Fibroblast of mammary gland (primary cell): ENCODE measurements around the gene DHRS9.

ENCODE experiments used
- DNase-seq: peaks from one replicate; pipeline ENCODE4 v3.0.0-alpha.2; 2010; ENCODE audit warnings: low read depth
- H3K4me3 ChIP-seq: 2 replicates; pipeline ENCODE4 v1.5.1; 2011; ENCODE audit warnings: low read depth, mild to moderate bottlenecking, low read length, moderate library complexity; ENCODE audit not compliant: control insufficient read depth
- TF ChIP-seq, protein P1 (sequence below): conservative IDR thresholded peaks from 2 replicates; pipeline ENCODE4 v1.5.1; 2011; ENCODE audit warnings: low read depth, low read length, inconsistent platforms; ENCODE audit not compliant: control insufficient read depth, insufficient read depth

The DHRS9 gene

DNA sequence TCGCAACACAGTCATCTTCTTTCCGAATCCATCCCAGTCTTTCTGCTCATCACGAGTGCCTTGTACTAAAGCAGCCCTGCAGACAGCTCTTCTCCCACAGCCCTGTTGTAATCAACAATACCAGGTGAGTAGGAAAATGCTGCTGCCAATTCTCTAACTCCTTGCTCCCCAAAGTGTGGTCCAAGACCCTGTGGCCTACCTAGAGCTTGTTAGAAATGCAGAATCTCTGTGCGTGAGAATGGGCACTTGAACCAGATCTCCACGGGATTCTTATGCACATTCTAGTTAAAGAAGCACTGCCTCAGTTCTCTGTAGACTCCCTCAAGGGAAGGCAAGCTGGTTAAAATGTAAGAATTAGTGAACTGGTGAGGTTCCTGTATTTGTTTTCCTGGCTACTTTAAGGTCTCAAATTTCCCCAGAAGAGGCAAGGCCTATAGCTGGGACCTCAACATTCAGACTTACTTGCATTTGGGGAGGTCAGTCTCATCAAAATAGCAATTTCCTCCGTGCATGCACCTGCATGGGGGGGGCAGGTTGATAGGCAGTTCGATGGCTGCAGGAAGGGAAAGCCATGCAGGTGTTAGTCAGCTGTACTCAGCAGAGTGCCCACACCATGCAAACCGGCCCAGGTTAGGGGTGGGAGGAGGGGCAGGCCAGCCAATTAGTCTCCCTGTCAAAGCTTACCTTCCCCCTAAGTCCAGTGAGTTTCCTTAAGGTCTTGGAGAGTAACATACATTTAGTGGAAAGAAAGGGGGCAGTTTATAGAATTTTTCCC is 70.8 kb downstream of the DHRS9 start:
- TF ChIP-seq, protein P1, sequence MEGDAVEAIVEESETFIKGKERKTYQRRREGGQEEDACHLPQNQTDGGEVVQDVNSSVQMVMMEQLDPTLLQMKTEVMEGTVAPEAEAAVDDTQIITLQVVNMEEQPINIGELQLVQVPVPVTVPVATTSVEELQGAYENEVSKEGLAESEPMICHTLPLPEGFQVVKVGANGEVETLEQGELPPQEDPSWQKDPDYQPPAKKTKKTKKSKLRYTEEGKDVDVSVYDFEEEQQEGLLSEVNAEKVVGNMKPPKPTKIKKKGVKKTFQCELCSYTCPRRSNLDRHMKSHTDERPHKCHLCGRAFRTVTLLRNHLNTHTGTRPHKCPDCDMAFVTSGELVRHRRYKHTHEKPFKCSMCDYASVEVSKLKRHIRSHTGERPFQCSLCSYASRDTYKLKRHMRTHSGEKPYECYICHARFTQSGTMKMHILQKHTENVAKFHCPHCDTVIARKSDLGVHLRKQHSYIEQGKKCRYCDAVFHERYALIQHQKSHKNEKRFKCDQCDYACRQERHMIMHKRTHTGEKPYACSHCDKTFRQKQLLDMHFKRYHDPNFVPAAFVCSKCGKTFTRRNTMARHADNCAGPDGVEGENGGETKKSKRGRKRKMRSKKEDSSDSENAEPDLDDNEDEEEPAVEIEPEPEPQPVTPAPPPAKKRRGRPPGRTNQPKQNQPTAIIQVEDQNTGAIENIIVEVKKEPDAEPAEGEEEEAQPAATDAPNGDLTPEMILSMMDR, result no peak
- no peak for DNase-seq
- H3K4me3 ChIP-seq, result no peak overlapping the region

DNA sequence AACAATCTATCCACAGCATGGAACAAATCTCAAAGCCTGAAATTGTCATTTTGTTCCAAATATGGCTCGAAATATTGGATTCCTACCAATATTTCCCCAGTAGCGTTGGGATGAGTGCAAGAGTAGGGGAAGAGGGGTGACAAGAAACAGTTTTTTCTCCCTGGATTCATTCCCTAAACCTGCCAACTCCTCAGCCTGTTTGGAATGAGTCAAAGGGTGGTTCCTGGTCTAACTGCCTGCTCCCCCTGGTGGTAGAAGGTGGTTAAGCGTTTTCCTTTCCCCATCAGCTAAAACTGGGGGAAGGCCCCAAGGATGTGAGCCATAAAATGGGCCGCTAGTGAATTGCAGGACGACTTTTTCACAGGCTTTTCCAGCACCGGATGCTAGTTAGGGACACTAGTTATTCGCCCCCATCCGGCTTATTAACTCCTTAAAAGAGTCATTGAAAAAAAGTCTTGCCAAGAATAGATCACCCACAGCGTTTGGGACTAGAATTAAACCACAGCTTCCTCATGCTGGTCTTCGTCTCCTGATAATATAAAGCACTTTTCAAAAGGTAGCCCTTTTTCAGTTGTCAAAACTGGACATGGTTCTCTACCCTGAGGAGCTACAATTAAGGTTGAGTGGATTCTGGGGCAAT is 72.5 kb downstream of the DHRS9 start:
- no peak overlapping the region for H3K4me3 ChIP-seq
- peak; percentile 72 for DNase-seq
- TF ChIP-seq, protein P1, result peak; percentile 95

DNA sequence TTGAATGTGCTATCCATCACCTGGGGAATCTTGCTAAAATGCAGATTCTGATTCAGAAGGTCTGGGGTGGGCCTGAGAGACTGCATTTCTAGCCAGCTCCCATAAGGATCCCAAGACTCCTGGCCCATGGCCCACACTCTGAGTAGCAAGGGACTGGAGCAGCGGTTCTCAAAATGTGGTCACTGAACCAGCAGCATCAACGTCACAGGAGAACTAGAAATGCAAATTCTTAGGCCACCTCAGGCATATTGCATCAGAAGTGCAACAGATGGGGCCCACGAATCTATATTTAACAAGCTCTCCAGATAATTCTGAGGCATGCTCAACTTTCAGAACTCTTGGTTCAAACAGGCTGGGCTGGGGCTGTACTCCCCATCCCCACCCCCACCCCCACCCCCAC is 74.6 kb downstream of the DHRS9 start:
- no peak overlapping the region for H3K4me3 ChIP-seq
- TF ChIP-seq, protein P1, result no peak
- no peak for DNase-seq
